Suprapubic skin (tissue), 3 donors: ENCODE results near the gene THOC1.

Experiments used
- EP300 ChIP-seq: sonication (generic); formaldehyde crosslinking; IDR thresholded peaks from one replicate; pipeline ENCODE4 v1.6.1; 2017; ENCODE audit warnings: antibody characterized with exemption
- TF ChIP-seq, protein P1 (sequence below), 2 donors: fragments of 200-600 bp in 1 of 2; fragments of 450-650 bp in 1 of 2; sonication (generic) in 1 of 2; IDR thresholded peaks; one replicate each; pipeline ENCODE4 v1.5.1; 2016 to 2019; ENCODE audit warnings: antibody characterized with exemption in 2 of 2, mild to moderate bottlenecking in 1 of 2, moderate library complexity in 1 of 2

DNA sequence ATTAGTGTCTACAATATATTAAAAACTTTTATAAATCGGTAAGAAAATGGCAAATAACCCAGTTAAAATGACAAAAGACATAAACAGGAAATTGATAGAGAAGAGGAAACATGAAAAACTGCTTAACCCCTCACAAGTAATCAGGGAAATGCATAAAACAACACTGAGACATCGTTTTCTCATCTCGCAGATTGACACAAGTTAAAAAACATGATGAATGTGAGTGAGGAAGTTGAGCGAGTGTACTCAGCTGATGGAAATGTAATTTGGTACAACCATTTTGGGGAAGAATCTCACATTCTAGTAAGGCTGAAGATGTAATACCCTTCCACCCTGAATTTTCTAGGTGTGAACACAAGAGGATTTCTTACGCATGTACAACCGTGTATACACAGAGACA is 18.0 kb upstream of the THOC1 start:
- TF ChIP-seq EP300 = no peak
- TF ChIP-seq, protein P1, sequence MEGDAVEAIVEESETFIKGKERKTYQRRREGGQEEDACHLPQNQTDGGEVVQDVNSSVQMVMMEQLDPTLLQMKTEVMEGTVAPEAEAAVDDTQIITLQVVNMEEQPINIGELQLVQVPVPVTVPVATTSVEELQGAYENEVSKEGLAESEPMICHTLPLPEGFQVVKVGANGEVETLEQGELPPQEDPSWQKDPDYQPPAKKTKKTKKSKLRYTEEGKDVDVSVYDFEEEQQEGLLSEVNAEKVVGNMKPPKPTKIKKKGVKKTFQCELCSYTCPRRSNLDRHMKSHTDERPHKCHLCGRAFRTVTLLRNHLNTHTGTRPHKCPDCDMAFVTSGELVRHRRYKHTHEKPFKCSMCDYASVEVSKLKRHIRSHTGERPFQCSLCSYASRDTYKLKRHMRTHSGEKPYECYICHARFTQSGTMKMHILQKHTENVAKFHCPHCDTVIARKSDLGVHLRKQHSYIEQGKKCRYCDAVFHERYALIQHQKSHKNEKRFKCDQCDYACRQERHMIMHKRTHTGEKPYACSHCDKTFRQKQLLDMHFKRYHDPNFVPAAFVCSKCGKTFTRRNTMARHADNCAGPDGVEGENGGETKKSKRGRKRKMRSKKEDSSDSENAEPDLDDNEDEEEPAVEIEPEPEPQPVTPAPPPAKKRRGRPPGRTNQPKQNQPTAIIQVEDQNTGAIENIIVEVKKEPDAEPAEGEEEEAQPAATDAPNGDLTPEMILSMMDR (IDR thresholded peaks at IDR 0.05) = no peak
